Measurements from ENCODE around the gene SLC26A5. TPM values are rescaled to one million over a fixed set of nuclear protein-coding genes. Genes with fewer than 3 reads are reported as not detected.

The SLC26A5 gene
- total and polyA plus RNA-seq, 2 donors (not counting 1 experiment from before 2014, with no cell fraction given) = not detected

GRCh38 chr7:103437623-103438022, 8.4 kb downstream of the SLC26A5 start:
- Mint-ChIP-seq H3K4me1 (peaks cover 9% of the 10 kb centered on the region), H3K27me3 (peaks cover 36% of the 10 kb centered on the region), H3K9me3 (ENCODE audit: insufficient read depth) (peaks cover 6% of the 10 kb centered on the region), H3K27ac (no peak overlapping the region), H3K4me3 (no peak overlapping the region)
- ChIA-PET CTCF (interaction anchor here (0.5 kb wide), 1 partner anchor 134 kb away, joined by 3 read pairs; no protein-coding TSS in a partner anchor), POLR2A (no interaction called here)
- peaks cover 6 to 7% of the 10 kb centered on the region in 2 donors for H3K4me1 ChIP-seq (ENCODE audit: control insufficient read depth in 2 of 2, insufficient read depth in 2 of 2, low read length in 2 of 2)
- no peaks in the 10 kb centered on the region for H3K79me2 ChIP-seq (ENCODE audit: control insufficient read depth, insufficient read depth, low read length)
- H3K4me2 ChIP-seq (replicated peaks; ENCODE audit: low read depth, low read length, poor library complexity, severe bottlenecking) = no peak overlapping the region
- H3K36me3 ChIP-seq (replicated peaks in 1 of 2; ENCODE audit: control extremely low read depth in 1 of 2, control insufficient read depth in 1 of 2, extremely low read depth in 1 of 2, insufficient read depth in 2 of 2, low read length in 1 of 2) = no peaks in the 10 kb centered on the region
- no peak overlapping the region for H3K27ac ChIP-seq (ENCODE audit: low read length in 2 of 2)
- peaks cover 0 to 8% (median 0%) of the 10 kb centered on the region in 3 donors for H3K9me3 ChIP-seq (ENCODE audit: control extremely low read depth in 1 of 3, control insufficient read depth in 2 of 3, insufficient read depth in 1 of 3, low read length in 2 of 3)
- H3K27me3 ChIP-seq (replicated peaks in 1 of 4; ENCODE audit: control extremely low read depth in 1 of 4, control insufficient read depth in 3 of 4, insufficient read depth in 4 of 4, low read length in 3 of 4) = peaks cover 0 to 20% (median 14%) of the 10 kb centered on the region in 4 experiments
- no peak overlapping the region for H3K9ac ChIP-seq (ENCODE audit: low read length)
- no peak for DNase-seq
- TF ChIP-seq CTCF (IDR thresholded peaks at IDR 0.05) (no peak), EZH2 (IDR thresholded peaks at IDR 0.05; ENCODE audit: borderline replicate concordance, insufficient read depth, low read depth, low read length, poor library complexity, severe bottlenecking) (no peak)
- H3K4me3 ChIP-seq (ENCODE audit: control extremely low read depth in 1 of 5, extremely low read depth in 1 of 5, insufficient read depth in 1 of 5, low read depth in 2 of 5, low read length in 4 of 5) = no peak overlapping the region
- ATAC-seq (ENCODE audit: low read depth) = no peak
- H2AFZ ChIP-seq (ENCODE audit: insufficient read depth, low read depth, low read length, poor library complexity, severe bottlenecking) = no peak overlapping the region
- no peaks in the 10 kb centered on the region for H4K20me1 ChIP-seq (ENCODE audit: control insufficient read depth, insufficient read depth, low read length, poor library complexity, severe bottlenecking)
- WGBS (ENCODE audit: insufficient coverage) = 86% methylated on average over 1 of the region's 1 CpG
- intact Hi-C loops (cut with micrococcal nuclease) = no loop called here

- no peaks in the 10 kb centered on the region for H3K36me3 ChIP-seq (replicated peaks in 1 of 2; ENCODE audit: control extremely low read depth in 1 of 2, control insufficient read depth in 1 of 2, extremely low read depth in 1 of 2, insufficient read depth in 2 of 2, low read length in 1 of 2)
- H3K4me3 Mint-ChIP-seq = no peak overlapping the region
- H3K9ac ChIP-seq (ENCODE audit: low read length) = no peak overlapping the region
- no peak overlapping the region for H3K4me3 ChIP-seq (ENCODE audit: control extremely low read depth in 1 of 5, extremely low read depth in 1 of 5, insufficient read depth in 1 of 5, low read depth in 2 of 5, low read length in 4 of 5)
- POLR2A ChIA-PET = no interaction called here
- peaks cover 0 to 15% (median 4%) of the 10 kb centered on the region in 4 experiments for H3K27me3 ChIP-seq (replicated peaks in 1 of 4; ENCODE audit: control extremely low read depth in 1 of 4, control insufficient read depth in 3 of 4, insufficient read depth in 4 of 4, low read length in 3 of 4)
- TF ChIP-seq CTCF (IDR thresholded peaks at IDR 0.05) = no peak
- no peak for TF ChIP-seq EZH2 (IDR thresholded peaks at IDR 0.05; ENCODE audit: borderline replicate concordance, insufficient read depth, low read depth, low read length, poor library complexity, severe bottlenecking)
- H3K9me3 Mint-ChIP-seq (ENCODE audit: insufficient read depth) = peaks cover 6% of the 10 kb centered on the region
- H4K20me1 ChIP-seq (ENCODE audit: control insufficient read depth, insufficient read depth, low read length, poor library complexity, severe bottlenecking) = no peaks in the 10 kb centered on the region
- intact Hi-C loops (cut with micrococcal nuclease) = no loop called here
- H3K27ac ChIP-seq (ENCODE audit: low read length in 2 of 2) = no peak overlapping the region
- no peak for ATAC-seq (ENCODE audit: low read depth)
- H3K4me1 Mint-ChIP-seq = peaks cover 11% of the 10 kb centered on the region
- 0% methylated on average over 1 of the region's 1 CpG for WGBS (ENCODE audit: insufficient coverage)
- H3K27me3 Mint-ChIP-seq = peaks cover 17% of the 10 kb centered on the region
- H3K4me2 ChIP-seq (replicated peaks; ENCODE audit: low read depth, low read length, poor library complexity, severe bottlenecking) = peak overlapping the region; percentile 27
- no peak for DNase-seq
- no peak overlapping the region for H3K27ac Mint-ChIP-seq
- peaks cover 0 to 4% (median 0%) of the 10 kb centered on the region in 3 donors for H3K9me3 ChIP-seq (ENCODE audit: control extremely low read depth in 1 of 3, control insufficient read depth in 2 of 3, insufficient read depth in 1 of 3, low read length in 2 of 3)
- no peaks in the 10 kb centered on the region for H3K79me2 ChIP-seq (ENCODE audit: control insufficient read depth, insufficient read depth, low read length)
- H3K4me1 ChIP-seq (ENCODE audit: control insufficient read depth in 2 of 2, insufficient read depth in 2 of 2, low read length in 2 of 2) = peaks cover 7% of the 10 kb centered on the region in 2 donors
- H2AFZ ChIP-seq (ENCODE audit: insufficient read depth, low read depth, low read length, poor library complexity, severe bottlenecking) = no peak overlapping the region
- CTCF ChIA-PET = no interaction called here
Measured at GRCh38 chr7:103432712-103433111, 13.3 kb downstream of the SLC26A5 start.

Data from B cell (primary cell).